HFFc6 (cell line): ENCODE results near the gene FABP6. TPM values are rescaled to one million over a fixed set of nuclear protein-coding genes. Genes with fewer than 3 reads are reported as not detected.

ENCODE experiments used
- DNase-seq: peaks from one replicate; pipeline ENCODE4 v3.0.0-alpha.2; 2018
- H3K27ac Mint-ChIP-seq: 2 replicates; pipeline ENCODE4 v1.8.0; 2020; ENCODE audit warnings: mild to moderate bottlenecking, mixed read lengths
- H3K27me3 Mint-ChIP-seq: 2 replicates; pipeline ENCODE4 v1.8.0; 2021; ENCODE audit warnings: mild to moderate bottlenecking, moderate library complexity, mixed read lengths; ENCODE audit not compliant: insufficient read depth
- H3K36me3 Mint-ChIP-seq: 2 replicates; pipeline ENCODE4 v1.8.0; 2021; ENCODE audit warnings: low read depth, mixed read lengths
- H3K4me1 Mint-ChIP-seq: 2 replicates; pipeline ENCODE4 v1.8.0; 2020; ENCODE audit warnings: low read depth, mixed read lengths
- H3K4me3 Mint-ChIP-seq: 2 replicates; pipeline ENCODE4 v1.8.0; 2020; ENCODE audit warnings: mild to moderate bottlenecking, moderate library complexity, mixed read lengths
- H3K9me3 Mint-ChIP-seq: 2 replicates; pipeline ENCODE4 v1.8.0; 2020; ENCODE audit warnings: mild to moderate bottlenecking, mixed read lengths
- total RNA-seq, 6 experiments: library from RNA; stranded (reverse); fragmentation: NEBNext Ultra II Directional; extraction: Animal tissue kit (Norgen Biotek cat#: 25700); gene quantifications; 2 replicates in 1 of 6; 3 replicates in 5 of 6; pipeline ENCODE4 v1.2.3, GENCODE V29; 2021
- TF ChIP-seq, protein P1 (sequence below): fragments of 200-600 bp; sonication (generic); IDR thresholded peaks from 2 replicates; pipeline ENCODE4 v1.5.0; 2021; ENCODE audit warnings: antibody characterized with exemption, mild to moderate bottlenecking

The FABP6 gene
- total RNA-seq, 6 experiments from 2014 or later, result not detected

DNA sequence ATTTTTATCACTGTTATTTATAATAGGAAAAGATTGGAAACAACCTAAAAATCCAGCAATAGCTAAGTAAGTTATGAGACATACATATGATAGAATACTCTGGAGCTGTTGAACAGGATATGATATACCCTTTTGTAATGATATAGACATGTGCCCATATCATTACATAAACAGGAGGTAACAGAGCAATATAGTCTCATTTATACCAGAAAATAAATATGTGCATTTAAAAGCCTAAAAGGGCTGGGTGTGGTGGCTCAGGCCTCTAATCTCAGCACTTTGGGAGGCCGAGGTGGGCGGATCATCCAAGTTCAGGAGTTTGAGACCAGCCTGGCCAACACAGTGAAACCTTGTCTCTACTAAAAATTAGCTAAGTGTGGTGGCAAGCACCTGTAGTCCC lies 2.3 kb upstream of the FABP6 start:
- Mint-ChIP-seq H3K27ac (no peak overlapping the region), H3K36me3 (no peaks in the 10 kb centered on the region), H3K4me1 (no peaks in the 10 kb centered on the region), H3K4me3 (no peak overlapping the region), H3K9me3 (no peaks in the 10 kb centered on the region), H3K27me3 (peaks cover 12% of the 10 kb centered on the region)
- TF ChIP-seq, protein P1, sequence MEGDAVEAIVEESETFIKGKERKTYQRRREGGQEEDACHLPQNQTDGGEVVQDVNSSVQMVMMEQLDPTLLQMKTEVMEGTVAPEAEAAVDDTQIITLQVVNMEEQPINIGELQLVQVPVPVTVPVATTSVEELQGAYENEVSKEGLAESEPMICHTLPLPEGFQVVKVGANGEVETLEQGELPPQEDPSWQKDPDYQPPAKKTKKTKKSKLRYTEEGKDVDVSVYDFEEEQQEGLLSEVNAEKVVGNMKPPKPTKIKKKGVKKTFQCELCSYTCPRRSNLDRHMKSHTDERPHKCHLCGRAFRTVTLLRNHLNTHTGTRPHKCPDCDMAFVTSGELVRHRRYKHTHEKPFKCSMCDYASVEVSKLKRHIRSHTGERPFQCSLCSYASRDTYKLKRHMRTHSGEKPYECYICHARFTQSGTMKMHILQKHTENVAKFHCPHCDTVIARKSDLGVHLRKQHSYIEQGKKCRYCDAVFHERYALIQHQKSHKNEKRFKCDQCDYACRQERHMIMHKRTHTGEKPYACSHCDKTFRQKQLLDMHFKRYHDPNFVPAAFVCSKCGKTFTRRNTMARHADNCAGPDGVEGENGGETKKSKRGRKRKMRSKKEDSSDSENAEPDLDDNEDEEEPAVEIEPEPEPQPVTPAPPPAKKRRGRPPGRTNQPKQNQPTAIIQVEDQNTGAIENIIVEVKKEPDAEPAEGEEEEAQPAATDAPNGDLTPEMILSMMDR, result no peak
- DNase-seq, result no peak

DNA sequence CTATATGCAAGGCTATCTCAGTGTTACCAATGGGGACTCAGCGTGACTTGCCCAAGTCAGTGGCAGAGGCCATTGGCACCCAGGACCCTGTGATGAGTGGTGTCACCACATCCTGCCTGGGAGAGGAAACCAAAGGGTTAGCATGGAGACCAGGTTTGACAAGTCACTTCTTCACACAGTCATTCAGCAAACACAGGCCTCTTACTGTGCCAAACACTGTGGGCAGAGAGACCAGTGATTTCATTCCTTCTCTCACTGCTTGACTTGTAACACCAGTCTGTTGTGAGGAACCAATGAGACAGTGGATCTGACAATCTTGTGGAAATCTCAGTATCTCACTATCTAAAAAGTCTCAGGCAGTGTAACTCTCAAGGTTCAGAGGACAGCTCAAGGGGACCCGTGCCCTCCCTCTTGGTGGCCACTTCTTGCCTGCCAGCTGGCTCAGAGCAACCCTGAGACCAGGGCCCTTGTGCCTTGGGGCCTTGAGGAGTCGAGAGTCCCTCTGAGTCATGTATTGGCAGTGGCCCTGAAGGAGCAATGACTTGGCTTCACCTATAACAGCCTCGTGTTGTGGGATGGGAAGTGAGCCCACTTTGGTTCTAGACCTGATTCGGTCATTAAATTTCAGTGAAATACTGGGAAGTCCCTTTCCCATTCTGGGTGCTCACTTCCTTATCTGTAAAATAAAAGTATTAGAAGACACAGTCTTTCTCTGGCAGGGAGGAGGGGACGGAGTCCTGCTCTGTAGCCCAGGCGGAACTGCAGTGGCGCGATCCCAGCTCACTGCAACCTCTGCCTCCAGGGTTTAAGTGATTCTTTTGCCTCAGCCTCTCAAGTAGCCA lies 1.6 kb downstream of the FABP6 start:
- no peak for DNase-seq
- Mint-ChIP-seq H3K27me3 (peaks cover 8% of the 10 kb centered on the region), H3K4me1 (no peaks in the 10 kb centered on the region), H3K9me3 (no peaks in the 10 kb centered on the region), H3K4me3 (no peak overlapping the region), H3K36me3 (no peaks in the 10 kb centered on the region), H3K27ac (no peak overlapping the region)
- TF ChIP-seq, protein P1, result no peak

DNA sequence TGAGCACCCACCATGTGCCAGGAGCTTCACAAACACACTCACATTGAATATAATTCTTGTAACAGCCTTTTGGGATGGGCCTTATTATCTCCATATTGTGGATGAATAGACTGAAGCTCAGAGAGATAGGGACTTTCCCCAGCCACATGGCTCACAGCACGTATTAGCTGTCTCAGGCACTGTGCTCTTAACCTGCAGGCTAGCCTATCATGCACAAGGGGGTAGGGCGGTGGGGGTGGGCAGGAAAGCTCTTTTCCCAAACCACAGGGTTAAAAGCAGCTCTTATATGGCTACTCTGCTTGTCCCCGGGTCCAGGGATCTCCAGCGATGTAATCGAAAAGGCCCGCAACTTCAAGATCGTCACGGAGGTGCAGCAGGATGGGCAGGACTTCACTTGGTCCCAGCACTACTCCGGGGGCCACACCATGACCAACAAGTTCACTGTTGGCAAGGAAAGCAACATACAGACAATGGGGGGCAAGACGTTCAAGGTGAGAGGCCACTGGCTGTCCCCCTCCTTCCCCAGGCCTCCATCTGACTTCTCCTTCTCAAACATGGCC lies 2.6 kb downstream of the FABP6 start:
- H3K4me3 Mint-ChIP-seq, result no peak overlapping the region
- peaks cover 8% of the 10 kb centered on the region for H3K27me3 Mint-ChIP-seq
- TF ChIP-seq, protein P1, result no peak
- H3K27ac Mint-ChIP-seq, result no peak overlapping the region
- no peaks in the 10 kb centered on the region for H3K4me1 Mint-ChIP-seq
- DNase-seq, result no peak
- no peaks in the 10 kb centered on the region for H3K36me3 Mint-ChIP-seq
- H3K9me3 Mint-ChIP-seq, result no peaks in the 10 kb centered on the region

DNA sequence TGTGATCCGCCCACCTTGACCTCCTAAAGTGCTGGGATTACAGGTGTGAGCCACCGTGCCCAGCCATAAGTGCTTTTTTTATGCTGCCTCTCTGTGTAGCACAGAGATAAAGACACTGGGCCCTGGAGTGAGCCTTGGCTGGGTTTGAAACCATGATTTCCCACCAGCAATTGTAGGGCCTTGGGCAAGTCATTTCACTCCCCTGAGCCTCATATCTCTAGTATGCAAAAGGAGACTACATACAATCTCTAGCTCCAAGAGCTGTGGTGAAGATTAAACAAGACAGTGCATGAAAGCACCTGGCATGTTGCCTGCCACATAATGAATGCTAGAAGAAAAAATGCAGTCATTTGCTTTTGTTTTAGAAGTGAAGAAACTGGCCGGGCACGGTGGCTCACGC lies 3.9 kb downstream of the FABP6 start:
- H3K27ac Mint-ChIP-seq, result no peak overlapping the region
- H3K9me3 Mint-ChIP-seq, result no peaks in the 10 kb centered on the region
- peaks cover 9% of the 10 kb centered on the region for H3K27me3 Mint-ChIP-seq
- no peak for DNase-seq
- TF ChIP-seq, protein P1, result no peak
- H3K4me3 Mint-ChIP-seq, result no peak overlapping the region
- no peaks in the 10 kb centered on the region for H3K36me3 Mint-ChIP-seq
- H3K4me1 Mint-ChIP-seq, result no peaks in the 10 kb centered on the region

DNA sequence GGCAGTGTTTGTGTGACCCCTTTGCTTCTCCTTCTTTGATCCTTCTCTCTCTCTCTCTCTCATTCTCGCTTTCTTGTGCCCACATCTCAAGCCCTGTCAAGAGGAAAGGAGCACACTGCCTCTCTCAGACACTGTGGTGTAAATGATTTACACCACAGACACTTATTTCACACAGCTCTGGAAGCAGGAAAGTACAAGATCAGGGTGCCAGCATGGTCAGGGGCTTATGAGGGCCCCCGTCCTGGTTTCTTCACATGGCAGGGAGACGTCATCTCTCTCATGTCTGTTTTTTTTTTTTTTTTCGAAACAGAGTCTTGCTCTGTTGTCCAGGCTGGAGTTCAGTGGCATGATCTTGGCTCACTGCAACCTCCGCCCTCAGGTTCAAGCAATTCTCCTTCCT lies 6.4 kb downstream of the FABP6 start:
- Mint-ChIP-seq H3K27ac (no peak overlapping the region), H3K4me3 (no peak overlapping the region), H3K4me1 (no peaks in the 10 kb centered on the region), H3K9me3 (no peaks in the 10 kb centered on the region), H3K27me3 (peaks cover 5% of the 10 kb centered on the region), H3K36me3 (no peaks in the 10 kb centered on the region)
- no peak for DNase-seq
- TF ChIP-seq, protein P1, result no peak
